Motor neuron (in vitro differentiated cells): Measurements from ENCODE around the gene LRRC7. TPM values are rescaled to one million over a fixed set of nuclear protein-coding genes. Genes with fewer than 3 reads are reported as not detected.
"Not testable (repeated sequence)": the region's sequence is repeated elsewhere in the genome, so short reads cannot be mapped to it uniquely, and the experiment has no call there.

Experiments used
- ATAC-seq, 8 experiments: fragments of 200-7000 bp; cut with Tn5 transposase; replicated peaks in 6 of 8; 2 replicates each; pipeline ENCODE4 v1.8.0; 2021; ENCODE audit warnings: mild to moderate bottlenecking in 8 of 8, moderate library complexity in 8 of 8
- H3K27ac ChIP-seq, 2 donors: fragments of 250-450 bp; sonication (Bioruptor Pico); 2 replicates each; pipeline ENCODE4 v1.9.0; 2021; ENCODE audit warnings: antibody characterized with exemption in 2 of 2, mild to moderate bottlenecking in 2 of 2, moderate library complexity in 1 of 2
- H3K4me1 ChIP-seq, 2 donors: fragments of 250-450 bp; sonication (Bioruptor Pico); replicated peaks in 1 of 2; 2 replicates each; pipeline ENCODE4 v1.6.1; 2021; ENCODE audit warnings: antibody characterized with exemption in 2 of 2, mild to moderate bottlenecking in 2 of 2, moderate library complexity in 1 of 2
- H3K4me3 ChIP-seq, 5 donors: fragments of 250-450 bp; sonication (Bioruptor Pico); 2 replicates each; pipeline ENCODE4 v1.9.0; 2021; ENCODE audit warnings: antibody characterized with exemption in 5 of 5, mild to moderate bottlenecking in 5 of 5, moderate library complexity in 4 of 5
- WGBS, 10 experiments: fragments of 450-650 bp; shearing (Covaris generic); methylation state at CpG; one replicate each; pipeline ENCODE4 v1.0.0; 2022; 5-methylcytosine and 5-hydroxymethylcytosine counted together
- in situ Hi-C, 9 experiments: fragments of 400-800 bp; cut with MboI; loops; one replicate each; pipeline ENCODE4 v1.15.0; 2021; ENCODE audit warnings: low sequenced_read_pairs in 9 of 9, low pct_unique_long_range_greater_than_20kb in 2 of 9; ENCODE audit not compliant: unreplicated experiment in 9 of 9
- total RNA-seq, 8 experiments: library from RNA; unstranded; fragments of 300-600 nt; gene quantifications; 2 replicates each; pipeline versions ENCODE4 v1.2.3 to v1.2.4, GENCODE V29; 2022

Gene LRRC7
- total RNA-seq, 8 experiments from 2014 or later, result 0.51 to 41.6 (median 20.2) TPM

- Histone ChIP-seq H3K27ac (no peak overlapping the region), H3K4me3 (no peak overlapping the region), H3K4me1 (peaks cover 0 to 9% of the 10 kb centered on the region in 2 donors)
- in situ Hi-C loops, result no loop called here
- no peak for ATAC-seq
Observed at GRCh38 chr1:70033936-70034335, 466.2 kb downstream of the LRRC7 start.

- H3K4me1 ChIP-seq, result peaks cover 0 to 9% of the 10 kb centered on the region in 2 donors
- in situ Hi-C loops, result no loop called here
- no peak overlapping the region for H3K27ac ChIP-seq
- 0 to 55% (median 44%) methylated on average over 1 to 3 of the region's 3 CpGs for WGBS, 10 experiments
- no peak overlapping the region for H3K4me3 ChIP-seq
- peak in 5 of 8 experiments; percentile 46 to 78 (median 73) for ATAC-seq
Observed at GRCh38 chr1:70034403-70034802, 466.7 kb downstream of the LRRC7 start.

- peak in 3 of 8 experiments; percentile 42 to 71 (median 65) for ATAC-seq
- Histone ChIP-seq H3K4me1 (peaks cover 0 to 12% of the 10 kb centered on the region in 2 donors), H3K4me3 (no peak overlapping the region), H3K27ac (no peak overlapping the region)
- in situ Hi-C loops, result no loop called here
- 52 to 92% (median 76%) methylated on average over 1 to 10 of the region's 10 CpGs for WGBS, 10 experiments
Observed at GRCh38 chr1:70038025-70038424, 470.3 kb downstream of the LRRC7 start.

GRCh38 chr1:70039485-70039884 is 471.8 kb downstream of the LRRC7 start:
- in situ Hi-C loops, result no loop called here
- ATAC-seq, result peak in 1 of 8 experiments; percentile 40
- Histone ChIP-seq H3K4me1 (peaks cover 0 to 9% of the 10 kb centered on the region in 2 donors), H3K27ac (no peak overlapping the region), H3K4me3 (no peak overlapping the region)
- whole genome bisulfite sequencing, 10 experiments, result 80 to 100% (median 88%) methylated on average over 1 to 6 of the region's 6 CpGs; no CpG with 5 or more reads in 1 of the 10 experiments

GRCh38 chr1:70041317-70042045 is 473.8 kb downstream of the LRRC7 start:
- Histone ChIP-seq H3K27ac (no peak overlapping the region), H3K4me3 (no peak overlapping the region), H3K4me1 (peaks cover 0 to 9% of the 10 kb centered on the region in 2 donors)
- ATAC-seq, result no peak
- WGBS, 10 experiments, result 65 to 100% (median 87%) methylated on average over 4 to 7 of the region's 7 CpGs
- in situ Hi-C loops, result no loop called here

GRCh38 chr1:70042090-70042731 is 474.5 kb downstream of the LRRC7 start:
- Histone ChIP-seq H3K4me3 (no peak overlapping the region), H3K4me1 (peaks cover 0 to 9% of the 10 kb centered on the region in 2 donors), H3K27ac (no peak overlapping the region)
- in situ Hi-C loops, result no loop called here
- 34 to 100% (median 71%) methylated on average over 1 to 3 of the region's 3 CpGs for WGBS, 10 experiments
- peak in 1 of 8 experiments; percentile 28 for ATAC-seq

GRCh38 chr1:70043804-70044203 is 476.1 kb downstream of the LRRC7 start:
- ATAC-seq, result peak in 3 of 8 experiments; percentile 68 to 91 (median 84)
- peaks cover 4 to 6% of the 10 kb centered on the region in 2 donors for H3K4me1 ChIP-seq
- in situ Hi-C loops, result no loop called here
- H3K27ac ChIP-seq, result no peak overlapping the region
- H3K4me3 ChIP-seq, result no peak overlapping the region

- peaks cover 9 to 14% of the 10 kb centered on the region in 2 donors for H3K4me1 ChIP-seq
- 35 to 98% (median 83%) methylated on average over 1 to 2 of the region's 2 CpGs; no CpG with 5 or more reads in 1 of the 10 experiments for WGBS, 10 experiments
- in situ Hi-C loops, result no loop called here
- ATAC-seq, result no peak
- H3K4me3 ChIP-seq, result no peak overlapping the region
- H3K27ac ChIP-seq, result no peak overlapping the region
Observed at GRCh38 chr1:70044832-70045231, 477.1 kb downstream of the LRRC7 start.

GRCh38 chr1:70045581-70045980 is 477.9 kb downstream of the LRRC7 start:
- in situ Hi-C loops, ATAC-seq, H3K4me3 ChIP-seq, H3K27ac ChIP-seq: not testable (repeated sequence)
- H3K4me1 ChIP-seq, result peaks cover 11 to 21% of the 10 kb centered on the region in 2 donors
- 80 to 100% (median 96%) methylated on average over 1 of the region's 1 CpG; no CpG with 5 or more reads in 4 of the 10 experiments for WGBS, 10 experiments

GRCh38 chr1:70048336-70049094 is 480.8 kb downstream of the LRRC7 start:
- 29 to 100% (median 70%) methylated on average over 1 of the region's 1 CpG; no CpG with 5 or more reads in 2 of the 10 experiments for WGBS, 10 experiments
- ATAC-seq, result peak in 5 of 8 experiments; percentile 18 to 68 (median 46)

GRCh38 chr1:70051926-70052325 is 484.2 kb downstream of the LRRC7 start:
- Histone ChIP-seq H3K27ac (no peak overlapping the region), H3K4me3 (no peak overlapping the region), H3K4me1 (peaks cover 8 to 25% of the 10 kb centered on the region in 2 donors)
- in situ Hi-C loops, result no loop called here
- peak in 1 of 8 experiments; percentile 26 for ATAC-seq
- WGBS, 10 experiments, result 0 to 91% (median 65%) methylated on average over 1 of the region's 1 CpG

More at GRCh38 chr1:70048336-70049094, 480.8 kb downstream of the LRRC7 start:
- H3K4me3 ChIP-seq, result no peak overlapping the region
- in situ Hi-C loops, result no loop called here
- no peak overlapping the region for H3K27ac ChIP-seq
- peaks cover 8 to 25% of the 10 kb centered on the region in 2 donors for H3K4me1 ChIP-seq

- H3K4me1 ChIP-seq, result peaks cover 3 to 9% of the 10 kb centered on the region in 2 donors
- no peak overlapping the region for H3K4me3 ChIP-seq
- in situ Hi-C loops, result no loop called here
- H3K27ac ChIP-seq, result no peak overlapping the region
- no peak for ATAC-seq
Observed at GRCh38 chr1:70057500-70057899, 489.8 kb downstream of the LRRC7 start.

GRCh38 chr1:70061231-70061630 is 493.5 kb downstream of the LRRC7 start:
- in situ Hi-C loops, result no loop called here
- peak; percentile 70 to 96 (median 78) for ATAC-seq
- Histone ChIP-seq H3K4me1 (peaks cover 3 to 9% of the 10 kb centered on the region in 2 donors), H3K4me3 (no peak overlapping the region), H3K27ac (no peak overlapping the region)
